Epidermal melanocyte (primary cell): ENCODE results near the gene GARNL3.

Experiments
- DNase-seq: peaks from one replicate; pipeline ENCODE4 v3.0.0; 2011; ENCODE audit warnings: low spot score; ENCODE audit not compliant: insufficient read length

GARNL3 gene

DNA sequence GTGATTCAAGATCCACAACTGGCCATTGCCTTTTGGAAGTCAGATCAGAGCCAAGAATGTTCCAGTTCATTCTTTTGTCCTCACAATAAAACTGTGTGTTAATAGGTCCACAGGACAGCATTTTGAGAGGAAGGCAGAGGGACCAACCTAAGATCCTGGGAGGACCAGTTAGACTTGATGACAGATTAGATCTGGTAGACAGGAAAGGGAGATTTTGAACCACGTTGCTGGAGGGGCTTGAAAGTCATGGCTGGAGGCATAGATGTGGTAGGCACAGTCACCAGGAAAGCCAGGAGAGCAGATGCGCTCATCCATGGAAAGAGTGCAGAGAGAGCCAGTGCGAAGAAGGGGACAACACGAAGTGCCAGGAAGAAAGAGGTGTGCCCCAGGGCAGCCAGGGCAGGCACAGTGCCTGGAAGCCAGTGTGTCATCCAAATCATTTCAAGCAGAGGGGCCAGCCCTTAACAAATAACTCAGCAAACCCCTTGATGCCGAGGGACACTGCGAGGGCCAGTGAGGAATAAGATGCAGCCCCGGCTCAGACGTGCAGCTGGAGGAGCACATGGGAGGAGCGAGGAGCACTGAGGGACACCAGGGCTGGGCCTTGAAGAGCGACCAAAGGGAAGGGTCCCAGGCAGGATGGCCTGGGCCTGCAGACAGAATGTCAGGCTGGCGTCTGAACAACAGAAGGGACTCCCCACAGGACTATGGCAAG, 119.6 kb downstream of the GARNL3 start:
- DNase-seq: no peak

DNA sequence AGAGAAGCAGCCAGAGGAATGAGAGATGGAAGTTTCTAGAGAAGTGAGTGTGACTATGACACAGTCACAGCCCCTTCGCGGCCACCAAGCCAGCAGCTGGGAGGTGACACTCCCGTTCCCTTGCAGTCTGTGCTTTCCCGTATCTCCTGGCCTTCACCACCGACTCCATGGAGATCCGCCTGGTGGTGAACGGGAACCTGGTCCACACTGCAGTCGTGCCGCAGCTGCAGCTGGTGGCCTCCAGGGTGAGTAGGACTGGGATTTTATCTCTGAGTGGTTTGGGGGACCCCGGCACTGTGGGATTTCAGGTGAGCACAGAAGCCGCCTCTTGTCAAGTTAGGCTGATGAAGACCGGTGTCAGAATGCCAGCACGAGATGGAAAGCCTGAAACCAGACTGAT, 120.3 kb downstream of the GARNL3 start:
- DNase-seq: no peak

DNA sequence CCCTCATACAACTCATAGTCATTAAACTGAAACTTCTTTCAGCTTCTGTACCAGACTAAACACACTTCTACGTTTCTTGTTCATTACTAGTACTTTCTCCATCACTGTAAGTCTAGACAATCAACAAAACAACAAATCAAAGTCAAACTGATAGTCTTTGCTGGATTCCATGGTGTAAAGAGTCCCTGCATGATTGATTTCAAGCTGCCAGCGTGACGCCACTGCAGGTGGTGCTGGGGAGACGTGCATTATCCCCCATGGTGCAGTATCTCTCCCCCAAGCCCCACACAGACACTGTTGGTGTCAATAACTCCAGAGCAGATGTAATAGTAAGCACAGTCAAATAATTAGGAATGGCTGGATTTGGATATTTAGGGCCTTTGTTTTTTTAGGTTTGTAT, 121.7 kb downstream of the GARNL3 start:
- no peak for DNase-seq

DNA sequence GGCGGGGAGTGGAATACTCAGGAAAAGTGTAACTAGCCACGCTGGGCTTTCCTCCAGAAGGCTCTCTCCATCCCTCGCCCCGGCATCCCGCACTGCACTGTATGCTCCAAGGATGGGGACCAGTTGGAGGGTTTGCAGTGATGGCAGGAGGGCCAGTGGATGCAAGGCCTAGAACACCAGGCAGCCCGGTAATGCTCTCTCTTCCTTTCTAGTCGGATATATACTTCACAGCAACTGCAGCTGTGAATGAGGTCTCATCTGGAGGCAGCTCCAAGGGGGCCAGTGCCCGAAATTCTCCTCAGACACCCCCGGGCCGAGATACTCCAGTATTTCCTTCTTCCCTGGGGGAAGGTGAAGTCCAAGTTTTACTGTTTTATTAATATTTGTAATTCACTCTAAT, 122.4 kb downstream of the GARNL3 start:
- DNase-seq: no peak

DNA sequence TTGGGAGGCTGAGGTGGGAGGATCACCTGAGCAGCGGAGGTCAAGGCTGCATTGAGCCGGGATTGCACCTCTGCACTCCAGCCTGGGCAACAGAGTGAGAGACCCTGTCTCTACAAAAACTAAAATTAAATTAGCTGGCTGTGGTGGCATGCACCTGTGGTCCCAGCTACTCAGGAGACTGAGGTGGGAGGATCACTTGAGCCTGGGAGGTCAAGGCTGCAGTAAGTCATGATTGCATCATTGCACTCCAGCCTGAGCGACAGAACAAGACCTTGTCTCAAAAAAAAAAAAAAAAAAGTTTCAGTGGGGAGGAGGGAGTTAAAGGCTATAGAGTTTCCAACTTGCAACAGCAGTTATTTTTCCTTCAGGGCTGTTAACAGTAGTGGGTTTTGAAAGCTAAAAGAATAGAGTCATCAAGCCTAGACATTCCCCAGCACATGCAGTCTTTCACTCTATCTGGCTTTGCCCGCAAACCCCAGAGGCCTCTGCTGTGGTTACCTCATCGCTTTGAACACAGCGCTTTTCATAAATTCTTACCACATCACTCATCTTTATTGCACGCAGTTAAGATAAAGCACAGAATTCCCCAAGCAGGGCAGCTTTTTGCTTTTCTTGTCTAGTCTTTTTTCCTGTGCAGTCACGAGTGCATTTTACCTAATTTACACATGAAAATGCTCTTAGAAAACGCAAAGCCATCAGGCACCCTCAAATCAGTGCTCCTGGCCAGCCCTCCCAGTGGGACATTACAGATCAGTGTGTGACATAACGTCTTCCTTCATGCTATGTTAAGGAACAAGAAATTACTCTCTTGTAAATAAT, 123.7 kb downstream of the GARNL3 start:
- peak; percentile 92 for DNase-seq

DNA sequence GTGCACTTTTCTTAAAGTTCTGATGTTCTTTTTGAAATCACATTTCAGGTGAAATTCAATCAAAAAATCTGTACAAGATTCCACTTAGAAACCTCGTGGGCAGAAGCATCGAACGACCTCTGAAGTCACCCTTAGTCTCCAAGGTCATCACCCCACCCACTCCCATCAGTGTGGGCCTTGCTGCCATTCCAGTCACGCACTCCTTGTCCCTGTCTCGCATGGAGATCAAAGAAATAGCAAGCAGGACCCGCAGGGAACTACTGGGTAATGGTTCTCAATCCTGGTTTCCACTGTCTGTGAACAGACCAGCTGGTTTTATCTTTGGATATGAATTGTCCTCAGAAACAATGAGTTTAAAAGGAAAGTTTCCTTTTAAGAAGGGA, 124.3 kb downstream of the GARNL3 start:
- DNase-seq: no peak

DNA sequence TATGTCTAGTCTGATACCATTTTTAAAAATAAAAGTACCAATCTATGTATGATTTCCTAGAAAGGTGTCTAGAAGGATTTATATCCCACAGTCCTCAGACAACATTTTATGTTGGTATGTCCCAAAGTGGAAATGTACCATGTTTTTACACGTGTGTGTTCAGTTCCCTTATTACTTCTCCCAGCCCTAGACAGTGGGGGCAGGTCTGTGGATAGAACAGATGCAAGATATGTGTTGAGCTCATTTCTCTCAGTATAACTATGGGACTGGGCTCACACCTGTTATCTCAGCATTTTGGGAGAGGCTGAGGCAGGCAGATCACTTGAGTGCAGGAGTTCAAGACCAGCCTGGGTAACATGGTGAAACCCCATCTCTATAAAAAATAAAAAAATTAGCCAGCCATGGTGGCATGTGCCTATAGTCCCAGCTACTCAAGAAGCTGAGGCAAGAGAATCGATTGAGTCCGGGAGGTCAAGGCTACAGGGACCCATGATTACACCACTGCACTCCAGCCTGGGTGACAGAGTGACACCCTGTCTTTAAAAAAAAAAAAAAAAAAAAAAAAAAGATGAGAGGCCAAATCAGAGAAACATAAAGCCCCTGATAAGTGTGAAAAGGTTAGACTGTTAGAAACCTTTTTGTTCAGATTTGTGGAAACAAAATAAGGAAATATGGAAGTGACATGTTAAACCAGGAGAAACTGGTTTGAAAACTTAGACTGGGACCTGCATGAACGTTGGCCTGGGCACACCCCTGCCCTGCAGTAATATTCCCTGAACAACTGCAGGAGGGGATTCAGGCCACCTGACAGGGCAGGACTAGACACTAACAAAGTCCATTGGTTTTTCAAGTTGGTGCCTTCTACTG, 125.0 kb downstream of the GARNL3 start:
- no peak for DNase-seq

DNA sequence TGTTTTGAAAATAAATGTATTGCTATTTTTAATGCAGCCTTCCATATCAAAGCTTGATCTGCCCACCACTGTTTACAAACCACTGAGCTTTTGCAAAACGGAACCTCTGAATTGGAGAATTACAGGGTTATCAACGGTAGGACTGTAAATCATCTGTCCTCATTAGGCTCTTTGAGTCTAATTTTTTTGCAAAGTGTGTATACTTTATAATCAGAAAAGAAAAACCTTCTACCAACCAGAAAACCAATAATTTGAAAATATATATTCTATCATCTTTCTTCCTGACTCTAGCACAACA, 125.6 kb downstream of the GARNL3 start:
- no peak for DNase-seq

DNA sequence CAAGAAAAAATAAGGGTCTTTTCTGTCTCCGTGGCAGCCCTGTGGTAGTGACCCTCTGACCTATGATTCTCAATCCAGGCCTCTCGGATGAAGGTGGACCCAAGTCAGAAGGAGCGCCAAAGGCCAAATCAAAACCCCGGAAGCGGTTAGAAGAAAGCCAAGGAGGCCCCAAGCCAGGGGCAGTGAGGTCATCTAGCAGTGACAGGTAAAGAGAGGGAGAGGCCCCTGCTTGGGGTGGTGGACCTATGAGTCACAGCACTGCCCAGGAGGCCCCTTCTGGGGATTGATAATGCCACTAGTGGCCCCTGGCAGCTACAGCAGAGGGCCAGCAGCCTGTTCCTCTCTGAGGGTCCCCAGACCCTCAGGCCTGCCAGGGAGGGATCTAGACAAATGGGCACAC, 126.0 kb downstream of the GARNL3 start:
- no peak for DNase-seq

DNA sequence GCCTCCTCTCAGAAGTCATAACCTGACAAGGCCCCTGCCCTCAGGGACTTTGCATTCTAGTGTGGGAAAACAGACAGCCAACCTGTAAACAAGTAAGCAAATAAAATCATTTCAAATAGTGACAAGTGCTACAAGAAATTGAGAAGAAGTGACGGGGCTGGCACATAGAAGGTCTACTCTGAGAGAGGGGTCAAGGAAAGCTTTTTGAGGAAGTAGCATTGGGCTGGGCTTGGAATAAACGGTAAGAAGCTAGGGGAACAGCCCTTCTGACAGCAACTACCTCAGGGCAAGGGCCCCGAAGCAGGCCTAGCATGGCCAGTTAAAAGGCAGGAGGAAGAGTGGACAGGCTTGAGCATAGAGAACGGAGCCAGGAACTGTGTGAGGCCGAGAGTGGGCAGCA, 127.6 kb downstream of the GARNL3 start:
- DNase-seq: no peak

DNA sequence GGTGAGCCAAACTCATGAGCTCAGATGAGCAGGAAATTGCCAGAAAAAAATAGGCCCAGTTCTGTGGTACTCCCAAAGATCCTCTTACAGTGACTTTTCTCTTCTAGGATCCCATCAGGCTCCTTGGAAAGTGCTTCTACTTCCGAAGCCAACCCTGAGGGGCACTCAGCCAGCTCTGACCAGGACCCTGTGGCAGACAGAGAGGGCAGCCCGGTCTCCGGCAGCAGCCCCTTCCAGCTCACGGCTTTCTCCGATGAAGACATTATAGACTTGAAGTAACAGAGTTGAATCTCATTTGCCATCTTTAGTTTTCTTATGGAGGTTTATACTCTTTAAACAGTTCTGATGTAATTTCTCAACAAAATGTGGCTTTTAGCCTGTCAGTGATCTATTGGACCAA, 128.4 kb downstream of the GARNL3 start:
- no peak for DNase-seq

DNA sequence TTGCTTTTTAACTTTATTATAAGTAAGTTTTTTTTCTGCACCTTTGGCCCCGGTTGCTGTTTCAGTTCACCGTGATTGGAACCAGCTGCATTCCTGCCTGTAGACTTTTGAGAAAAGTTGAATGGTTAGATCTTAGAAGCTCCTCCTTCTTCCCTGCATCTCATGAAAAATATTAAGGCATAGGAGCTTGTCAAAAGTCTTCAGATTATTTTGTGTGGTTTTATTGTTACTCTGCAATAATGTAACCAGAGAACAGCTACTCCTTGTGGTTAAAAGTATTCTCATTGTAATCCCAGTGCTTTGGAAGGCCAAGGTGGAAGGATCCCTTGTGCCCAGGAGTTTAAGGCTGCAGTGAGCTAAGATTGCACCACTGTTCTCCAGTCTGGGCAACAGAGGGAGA, 129.1 kb downstream of the GARNL3 start:
- DNase-seq: no peak

DNA sequence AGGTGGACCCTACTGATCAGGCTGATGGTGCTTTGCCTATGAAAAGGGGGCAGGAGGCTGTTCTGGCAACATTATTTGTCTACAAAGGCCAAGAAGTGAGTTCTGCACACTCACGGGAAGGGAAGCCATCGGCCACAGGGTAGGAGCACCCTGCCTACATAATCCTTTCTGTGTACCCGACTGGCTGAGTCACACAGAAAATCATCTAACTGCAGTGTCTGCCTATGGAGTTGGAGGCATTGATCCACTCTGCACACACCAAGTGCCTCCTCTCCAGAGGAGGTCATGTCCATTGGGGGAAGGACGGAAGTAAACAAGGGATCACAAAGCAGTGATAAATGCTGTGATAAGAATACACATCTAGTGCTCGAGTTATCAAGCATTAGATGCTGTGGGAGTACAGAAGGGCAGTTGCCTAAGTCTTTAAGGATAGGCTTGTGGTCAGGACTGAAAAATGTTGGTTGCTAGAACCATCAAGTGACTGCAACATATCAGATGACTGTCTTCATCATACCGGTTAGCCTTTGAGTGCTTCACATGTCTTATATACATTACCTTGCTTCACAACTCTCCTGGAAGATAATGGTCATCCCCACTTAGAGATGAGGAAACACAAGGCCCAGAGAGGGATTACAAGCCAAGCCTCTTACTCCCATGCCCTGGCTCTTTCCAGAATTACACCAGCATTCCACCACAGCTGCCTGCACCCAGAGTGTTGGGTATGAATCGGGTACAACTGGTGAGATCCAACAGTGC, 131.1 kb downstream of the GARNL3 start:
- DNase-seq: no peak

DNA sequence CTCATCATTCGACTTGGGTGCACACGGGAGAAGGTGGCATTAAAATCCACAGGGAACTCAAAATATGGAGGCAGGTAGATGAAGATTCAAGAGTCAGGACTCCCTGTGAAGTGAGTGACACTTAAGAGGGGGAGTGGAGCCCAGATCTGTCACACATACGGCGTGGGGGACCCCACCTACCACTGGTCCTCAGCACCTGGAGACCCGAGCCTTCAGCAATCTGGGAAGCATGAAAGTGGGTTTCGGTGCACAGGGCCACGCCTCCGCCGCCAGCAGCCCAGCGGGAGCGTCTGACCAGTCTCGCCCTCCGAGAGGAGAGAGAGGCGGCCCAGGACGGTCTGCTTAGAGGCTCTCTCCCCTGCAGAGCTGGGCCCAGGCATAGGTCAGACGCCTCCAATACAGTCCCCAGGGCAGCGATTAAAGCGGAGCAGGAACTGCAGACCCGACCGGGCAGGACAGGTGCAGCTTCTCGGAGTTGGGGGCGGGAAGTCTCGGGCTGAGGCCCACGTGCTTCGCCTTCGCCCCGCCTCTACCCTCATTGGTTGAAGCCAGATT, 131.8 kb downstream of the GARNL3 start:
- DNase-seq: no peak

DNA sequence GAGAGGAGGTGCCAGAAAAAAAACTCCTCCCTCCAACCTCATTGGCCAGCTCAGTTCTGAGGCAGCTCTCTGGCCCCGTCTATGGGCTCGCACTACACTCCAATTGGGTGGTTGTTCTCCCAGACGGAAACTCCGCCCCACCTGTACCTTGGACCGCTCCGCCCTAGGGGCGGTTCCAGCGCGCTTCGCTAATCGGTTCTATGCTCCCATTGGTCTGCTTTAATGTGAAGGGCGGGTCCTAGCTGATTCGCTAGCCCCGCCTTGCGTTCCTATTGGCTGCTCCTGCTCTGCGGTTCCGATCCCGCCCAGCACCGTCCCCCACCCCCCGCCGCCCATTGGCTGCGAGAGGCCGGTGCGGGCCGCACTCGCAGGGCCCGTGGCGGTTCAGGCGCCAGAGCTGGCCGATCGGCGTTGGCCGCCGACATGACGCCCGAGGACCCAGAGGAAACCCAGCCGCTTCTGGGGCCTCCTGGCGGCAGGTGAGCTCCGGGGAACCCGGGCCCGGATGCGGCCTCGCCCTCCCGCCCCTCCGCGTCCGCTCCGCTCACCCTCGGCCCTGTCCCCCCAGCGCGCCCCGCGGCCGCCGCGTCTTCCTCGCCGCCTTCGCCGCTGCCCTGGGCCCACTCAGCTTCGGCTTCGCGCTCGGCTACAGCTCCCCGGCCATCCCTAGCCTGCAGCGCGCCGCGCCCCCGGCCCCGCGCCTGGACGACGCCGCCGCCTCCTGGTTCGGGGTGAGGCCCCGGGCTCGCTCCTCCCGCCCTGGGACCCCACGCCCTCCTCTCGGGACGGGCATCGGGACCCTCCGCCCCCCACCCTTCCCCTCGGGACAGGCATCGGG, 132.5 kb downstream of the GARNL3 start, which contains the start of gene SLC2A8:
SLC2A8 (plus strand) TSS at position 362 of the 838 bp plus-strand sequence; CDS start at position 424, 62 bp downstream.
- DNase-seq: peak; percentile 83

DNA sequence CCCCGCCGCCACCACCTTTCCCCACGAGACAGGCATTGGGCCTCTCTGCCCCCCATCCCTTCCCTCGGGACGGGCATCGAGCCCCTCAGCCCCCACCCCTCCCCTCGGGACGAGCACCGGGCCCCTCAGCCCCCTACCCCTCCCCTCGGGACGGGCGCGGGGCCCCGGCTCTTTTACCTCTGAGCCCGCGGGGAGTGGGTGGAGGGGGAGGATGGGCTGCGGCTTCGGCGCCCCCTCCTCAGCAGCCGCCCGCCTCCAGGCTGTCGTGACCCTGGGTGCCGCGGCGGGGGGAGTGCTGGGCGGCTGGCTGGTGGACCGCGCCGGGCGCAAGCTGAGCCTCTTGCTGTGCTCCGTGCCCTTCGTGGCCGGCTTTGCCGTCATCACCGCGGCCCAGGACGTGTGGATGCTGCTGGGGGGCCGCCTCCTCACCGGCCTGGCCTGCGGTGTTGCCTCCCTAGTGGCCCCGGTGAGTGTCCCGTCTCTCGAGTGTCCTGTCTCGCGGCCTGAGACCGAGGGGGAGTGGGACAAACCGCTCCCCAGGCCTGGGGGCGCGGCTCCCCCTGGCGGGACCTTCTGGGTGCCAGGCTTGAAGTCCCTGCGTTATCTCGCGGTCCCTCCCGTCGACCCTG, 133.2 kb downstream of the GARNL3 start:
- peak; percentile 23 for DNase-seq

DNA sequence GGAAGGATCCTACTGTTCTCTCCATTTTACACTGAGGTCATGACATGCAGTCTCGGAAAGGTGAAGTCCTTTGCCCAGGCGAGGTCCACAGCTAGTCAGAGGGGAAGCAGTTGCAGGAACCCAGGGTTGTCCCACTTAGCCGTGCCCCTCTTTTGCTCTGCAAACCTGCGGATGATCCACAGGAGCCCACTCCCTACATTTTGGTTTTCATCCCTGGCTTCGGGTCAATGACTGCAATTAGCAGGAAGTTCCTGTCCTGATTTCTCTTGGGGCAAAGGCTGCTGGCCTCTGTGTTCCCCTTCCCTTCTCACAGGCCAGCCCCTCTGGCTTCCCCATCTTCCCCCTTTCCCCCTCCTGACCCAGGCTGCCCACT, 133.7 kb downstream of the GARNL3 start:
- no peak for DNase-seq

DNA sequence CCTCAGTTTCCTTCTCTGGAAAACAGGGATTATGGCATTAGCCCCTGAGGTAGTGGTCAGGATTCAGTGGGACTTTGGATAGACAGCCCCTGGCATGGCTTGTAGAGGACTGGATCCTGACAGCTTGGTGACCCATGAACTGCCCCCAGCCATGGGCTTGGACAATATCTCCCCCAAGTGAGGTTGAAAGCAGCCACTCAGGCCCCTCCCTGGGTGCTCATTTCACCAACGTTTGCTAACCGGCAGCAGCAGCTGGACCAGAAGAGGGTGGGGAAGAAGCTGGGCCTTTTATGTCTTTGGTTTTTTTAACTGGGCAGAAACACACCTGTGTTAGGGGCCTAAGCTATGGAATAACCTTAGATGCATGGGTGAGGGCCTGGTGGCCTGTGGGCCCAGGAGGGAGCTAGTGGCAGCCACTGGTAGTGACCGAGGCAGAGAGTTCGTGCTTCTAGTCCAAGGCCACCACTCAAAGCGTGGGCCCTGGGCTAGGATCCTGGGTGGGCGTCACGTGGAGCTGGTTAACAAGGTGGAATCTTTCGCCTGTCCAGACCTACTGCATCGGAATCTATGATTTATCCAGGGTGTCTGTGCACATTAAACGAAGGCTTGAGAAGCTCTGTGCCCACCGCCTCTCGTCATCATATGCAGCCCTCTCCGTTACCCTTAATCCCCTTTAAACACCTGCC, 134.3 kb downstream of the GARNL3 start:
- DNase-seq: no peak

DNA sequence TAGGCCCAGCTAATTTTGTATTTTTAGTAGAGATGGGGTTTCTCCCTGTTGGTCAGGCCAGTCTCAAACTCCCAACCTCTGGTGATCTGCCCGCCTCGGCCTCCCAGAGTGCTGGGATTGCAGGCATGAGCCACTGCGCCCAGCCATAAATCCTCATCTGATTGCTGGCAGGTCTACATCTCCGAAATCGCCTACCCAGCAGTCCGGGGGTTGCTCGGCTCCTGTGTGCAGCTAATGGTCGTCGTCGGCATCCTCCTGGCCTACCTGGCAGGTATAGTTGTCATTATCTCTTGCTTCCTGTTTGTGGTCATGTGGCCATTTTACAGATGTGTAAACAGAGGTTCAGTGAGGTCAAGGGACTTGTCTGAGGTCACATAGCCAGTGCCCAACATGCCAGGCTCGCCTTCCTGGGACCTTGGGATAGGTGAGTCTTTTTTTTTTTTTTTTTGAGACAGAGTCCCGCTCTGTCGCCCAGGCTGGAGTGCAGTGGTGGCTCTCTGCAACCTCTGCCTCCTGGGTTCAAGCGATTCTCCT, 135.2 kb downstream of the GARNL3 start:
- DNase-seq: no peak
